GM12878 (cell line): ENCODE results near the gene LCN9.

Experiments used
- CHD1 ChIP-seq: IDR thresholded peaks from 2 replicates; pipeline ENCODE4 v1.6.1; 2012; ENCODE audit warnings: low read depth, low read length, improper control_type of control experiment
- CHD2 ChIP-seq: IDR thresholded peaks from 2 replicates; pipeline ENCODE4 v1.6.1; 2011; ENCODE audit warnings: low read depth, low read length, improper control_type of control experiment, borderline replicate concordance
- FOS ChIP-seq: IDR thresholded peaks from 3 replicates; pipeline ENCODE4 v1.6.1; 2011; ENCODE audit warnings: borderline replicate concordance; ENCODE audit not compliant: insufficient read length; ENCODE audit errors: extremely low read depth
- GABPA ChIP-seq: IDR thresholded peaks from 2 replicates; pipeline ENCODE4 v1.6.1; 2014; ENCODE audit warnings: antibody characterized with exemption, low read depth, mild to moderate bottlenecking, inconsistent platforms
- JUNB ChIP-seq: IDR thresholded peaks from 2 replicates; pipeline ENCODE4 v1.6.1; 2016; ENCODE audit warnings: antibody characterized with exemption, mild to moderate bottlenecking
- NBN ChIP-seq: fragments of 450-650 bp; IDR thresholded peaks from 2 replicates; pipeline ENCODE4 v1.6.1; 2016
- RFX5 ChIP-seq: IDR thresholded peaks from 2 replicates; pipeline ENCODE4 v1.6.1; 2011; ENCODE audit warnings: low read depth, low read length, improper control_type of control experiment
- TF ChIP-seq, protein P1 (sequence below): fragments of 450-650 bp; IDR thresholded peaks from 2 replicates; pipeline ENCODE4 v1.6.1; 2017; ENCODE audit warnings: mild to moderate bottlenecking

DNA sequence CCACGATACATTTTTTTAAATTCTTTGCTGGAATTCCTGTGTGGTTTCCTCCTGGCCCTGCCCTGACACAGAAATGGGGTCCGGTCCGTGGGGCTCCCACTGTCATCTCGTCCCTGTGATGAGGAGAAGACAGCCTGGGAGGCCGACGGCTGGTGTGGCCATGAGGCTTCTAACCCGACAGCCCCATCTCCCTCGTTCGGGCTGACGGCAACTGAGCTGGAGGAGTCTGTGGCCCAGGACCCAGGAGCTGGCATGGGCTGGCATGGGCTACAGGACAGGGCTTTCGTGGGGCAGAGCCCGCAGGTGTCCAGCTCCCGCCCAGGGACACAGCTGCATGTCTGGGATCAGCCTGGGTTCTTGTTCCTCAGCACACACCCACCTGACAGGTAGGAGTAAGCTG lies 13.8 kb downstream of the LCN9 start:
- TF ChIP-seq, protein P1, sequence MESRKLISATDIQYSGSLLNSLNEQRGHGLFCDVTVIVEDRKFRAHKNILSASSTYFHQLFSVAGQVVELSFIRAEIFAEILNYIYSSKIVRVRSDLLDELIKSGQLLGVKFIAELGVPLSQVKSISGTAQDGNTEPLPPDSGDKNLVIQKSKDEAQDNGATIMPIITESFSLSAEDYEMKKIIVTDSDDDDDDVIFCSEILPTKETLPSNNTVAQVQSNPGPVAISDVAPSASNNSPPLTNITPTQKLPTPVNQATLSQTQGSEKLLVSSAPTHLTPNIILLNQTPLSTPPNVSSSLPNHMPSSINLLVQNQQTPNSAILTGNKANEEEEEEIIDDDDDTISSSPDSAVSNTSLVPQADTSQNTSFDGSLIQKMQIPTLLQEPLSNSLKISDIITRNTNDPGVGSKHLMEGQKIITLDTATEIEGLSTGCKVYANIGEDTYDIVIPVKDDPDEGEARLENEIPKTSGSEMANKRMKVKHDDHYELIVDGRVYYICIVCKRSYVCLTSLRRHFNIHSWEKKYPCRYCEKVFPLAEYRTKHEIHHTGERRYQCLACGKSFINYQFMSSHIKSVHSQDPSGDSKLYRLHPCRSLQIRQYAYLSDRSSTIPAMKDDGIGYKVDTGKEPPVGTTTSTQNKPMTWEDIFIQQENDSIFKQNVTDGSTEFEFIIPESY, result no peak
- TF ChIP-seq CHD1, result no peak
- no peak for TF ChIP-seq GABPA
- no peak for TF ChIP-seq FOS
- no peak for TF ChIP-seq JUNB
- TF ChIP-seq RFX5, result no peak
- no peak for TF ChIP-seq CHD2
- no peak for TF ChIP-seq NBN
